Parathyroid adenoma (tissue), 2 donors: ENCODE results near the gene PLCE1.

Source experiments
- H2AFZ ChIP-seq: fragments of 300-600 bp; sonication (generic); one replicate; pipeline ENCODE4 v1.7.0; 2017; ENCODE audit warnings: antibody characterized with exemption, mild to moderate bottlenecking
- H3K27ac ChIP-seq: fragments of 300-600 bp; sonication (generic); one replicate; pipeline ENCODE4 v1.7.0; 2017
- H3K27me3 ChIP-seq: fragments of 300-600 bp; sonication (generic); one replicate; pipeline ENCODE4 v1.7.0; 2017; ENCODE audit warnings: low read length; ENCODE audit not compliant: control insufficient read depth, insufficient read depth
- H3K36me3 ChIP-seq: fragments of 300-600 bp; sonication (generic); one replicate; pipeline ENCODE4 v1.7.0; 2017; ENCODE audit warnings: low read length; ENCODE audit not compliant: control insufficient read depth, insufficient read depth
- H3K4me1 ChIP-seq: fragments of 300-600 bp; sonication (generic); one replicate; pipeline ENCODE4 v1.7.0; 2017; ENCODE audit warnings: control low read depth
- H3K4me2 ChIP-seq: fragments of 300-600 bp; sonication (generic); one replicate; pipeline ENCODE4 v1.7.0; 2017; ENCODE audit warnings: low read length
- H3K4me3 ChIP-seq: fragments of 300-600 bp; sonication (generic); one replicate; pipeline ENCODE4 v1.7.0; 2017; ENCODE audit warnings: low read depth, low read length
- H3K79me2 ChIP-seq: fragments of 300-600 bp; sonication (generic); one replicate; pipeline ENCODE4 v1.7.0; 2017; ENCODE audit warnings: control low read depth
- H3K9ac ChIP-seq: fragments of 300-600 bp; sonication (generic); one replicate; pipeline ENCODE4 v1.7.0; 2017; ENCODE audit warnings: mild to moderate bottlenecking
- H3K9me3 ChIP-seq: fragments of 300-600 bp; sonication (generic); one replicate; pipeline ENCODE4 v1.7.0; 2017; ENCODE audit warnings: low read length; ENCODE audit not compliant: control insufficient read depth
- TF ChIP-seq, protein P1 (sequence below): fragments of 300-600 bp; sonication (generic); IDR thresholded peaks from one replicate; pipeline ENCODE4 v1.7.0; 2017; ENCODE audit warnings: antibody characterized with exemption, mild to moderate bottlenecking
- donor health status: primary hyperparathyroidism.

Gene PLCE1

DNA sequence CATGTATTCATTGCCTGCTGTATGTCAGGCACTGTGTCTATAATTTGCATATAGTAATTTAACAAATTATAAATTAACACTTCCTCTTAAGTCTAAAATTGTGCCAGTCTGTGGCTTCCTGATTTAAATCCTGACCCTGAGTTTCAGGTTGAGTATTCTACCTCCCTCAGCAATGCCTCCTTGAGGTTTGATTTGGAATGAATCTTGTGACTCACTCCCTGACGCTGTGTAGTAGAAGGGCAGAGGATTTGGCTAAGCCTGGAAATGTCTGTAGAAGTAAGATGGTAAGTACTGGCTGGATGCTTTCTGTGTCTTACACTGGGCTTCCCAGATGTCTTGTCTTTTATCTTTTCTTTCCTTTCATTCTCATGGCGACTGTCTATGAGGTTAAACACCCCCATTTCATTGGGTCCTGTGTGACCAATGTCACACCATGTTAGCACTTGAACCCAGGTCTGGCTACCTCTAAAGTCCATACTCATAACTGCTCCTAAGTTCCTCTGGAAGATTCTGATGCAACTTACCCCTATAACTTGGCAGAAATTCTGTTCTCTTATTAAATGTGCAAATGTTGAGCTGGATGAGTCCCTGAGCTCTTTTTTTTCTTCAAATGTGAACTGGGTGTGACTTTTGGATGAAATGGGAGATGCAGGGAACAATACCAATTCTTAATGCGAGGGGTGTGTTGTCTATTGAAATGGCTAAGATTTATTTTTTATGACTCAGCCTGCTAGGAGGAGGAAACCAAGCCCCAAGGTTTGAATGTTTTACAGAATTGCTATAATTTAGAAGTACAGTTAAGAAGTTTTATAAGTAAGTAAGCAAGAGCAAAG lies 48.5 kb downstream of the PLCE1 start:
- no peak overlapping the region for H3K27ac ChIP-seq
- TF ChIP-seq, protein P1, sequence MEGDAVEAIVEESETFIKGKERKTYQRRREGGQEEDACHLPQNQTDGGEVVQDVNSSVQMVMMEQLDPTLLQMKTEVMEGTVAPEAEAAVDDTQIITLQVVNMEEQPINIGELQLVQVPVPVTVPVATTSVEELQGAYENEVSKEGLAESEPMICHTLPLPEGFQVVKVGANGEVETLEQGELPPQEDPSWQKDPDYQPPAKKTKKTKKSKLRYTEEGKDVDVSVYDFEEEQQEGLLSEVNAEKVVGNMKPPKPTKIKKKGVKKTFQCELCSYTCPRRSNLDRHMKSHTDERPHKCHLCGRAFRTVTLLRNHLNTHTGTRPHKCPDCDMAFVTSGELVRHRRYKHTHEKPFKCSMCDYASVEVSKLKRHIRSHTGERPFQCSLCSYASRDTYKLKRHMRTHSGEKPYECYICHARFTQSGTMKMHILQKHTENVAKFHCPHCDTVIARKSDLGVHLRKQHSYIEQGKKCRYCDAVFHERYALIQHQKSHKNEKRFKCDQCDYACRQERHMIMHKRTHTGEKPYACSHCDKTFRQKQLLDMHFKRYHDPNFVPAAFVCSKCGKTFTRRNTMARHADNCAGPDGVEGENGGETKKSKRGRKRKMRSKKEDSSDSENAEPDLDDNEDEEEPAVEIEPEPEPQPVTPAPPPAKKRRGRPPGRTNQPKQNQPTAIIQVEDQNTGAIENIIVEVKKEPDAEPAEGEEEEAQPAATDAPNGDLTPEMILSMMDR, result no peak
- H3K4me1 ChIP-seq, result no peaks in the 10 kb centered on the region
- no peak overlapping the region for H3K4me3 ChIP-seq
- H3K9ac ChIP-seq, result no peak overlapping the region
- H3K9me3 ChIP-seq, result no peaks in the 10 kb centered on the region
- no peak overlapping the region for H3K4me2 ChIP-seq
- H2AFZ ChIP-seq, result no peak overlapping the region
- no peaks in the 10 kb centered on the region for H3K27me3 ChIP-seq
- no peaks in the 10 kb centered on the region for H3K79me2 ChIP-seq
- H3K36me3 ChIP-seq, result no peaks in the 10 kb centered on the region

DNA sequence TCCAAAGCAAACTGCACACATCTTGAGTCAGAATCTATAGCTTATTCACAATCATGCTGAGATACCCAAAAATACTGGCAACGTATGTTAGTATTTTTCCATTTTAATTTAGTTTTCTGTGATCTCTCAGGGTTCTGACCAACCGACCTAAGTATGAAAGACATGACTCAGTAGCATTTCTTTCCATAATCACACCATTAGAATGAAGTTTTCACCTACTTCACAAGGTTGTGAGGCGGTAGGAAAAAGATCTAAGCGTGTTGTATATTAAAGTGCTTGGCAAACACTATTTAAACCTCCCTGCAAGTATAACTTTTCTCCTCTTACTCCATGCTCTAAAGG lies 49.1 kb downstream of the PLCE1 start:
- H3K36me3 ChIP-seq, result no peaks in the 10 kb centered on the region
- H3K4me1 ChIP-seq, result no peaks in the 10 kb centered on the region
- no peak overlapping the region for H3K4me3 ChIP-seq
- H3K9me3 ChIP-seq, result no peaks in the 10 kb centered on the region
- no peak overlapping the region for H3K27ac ChIP-seq
- H3K27me3 ChIP-seq, result no peaks in the 10 kb centered on the region
- no peak overlapping the region for H2AFZ ChIP-seq
- H3K4me2 ChIP-seq, result no peak overlapping the region
- TF ChIP-seq, protein P1, result no peak
- no peaks in the 10 kb centered on the region for H3K79me2 ChIP-seq
- H3K9ac ChIP-seq, result no peak overlapping the region
